ENCODE data around the gene MYL4. TPM values are rescaled to one million over a fixed set of nuclear protein-coding genes. Genes with fewer than 3 reads are reported as not detected.
A peak's percentile ranks its signal among the peaks of the same experiment; 100 is the strongest.
"Not testable (repeated sequence)": the region's sequence is repeated elsewhere in the genome, so short reads cannot be mapped to it uniquely, and the experiment has no call there.

The MYL4 gene
- total RNA-seq, 1 experiment from 2014 or later: not detected

GRCh38 chr17:47254403-47254943 is 45.3 kb downstream of the MYL4 start:
- in situ Hi-C loops (cut with HindIII; ENCODE audit: low pct_unique_long_range_greater_than_20kb, low sequenced_read_pairs): no loop called here
- DNase-seq (ENCODE audit: low read depth): peak; percentile 44

- in situ Hi-C loops (cut with HindIII; ENCODE audit: low pct_unique_long_range_greater_than_20kb, low sequenced_read_pairs): no loop called here
- peak; percentile 95 for DNase-seq (ENCODE audit: low read depth)
Observed at GRCh38 chr17:47257651-47258339, 48.6 kb downstream of the MYL4 start.

GRCh38 chr17:47262586-47262985 is 53.4 kb downstream of the MYL4 start:
- no peak for DNase-seq (ENCODE audit: low read depth)
- in situ Hi-C loops (cut with HindIII; ENCODE audit: low pct_unique_long_range_greater_than_20kb, low sequenced_read_pairs): no loop called here

DNA sequence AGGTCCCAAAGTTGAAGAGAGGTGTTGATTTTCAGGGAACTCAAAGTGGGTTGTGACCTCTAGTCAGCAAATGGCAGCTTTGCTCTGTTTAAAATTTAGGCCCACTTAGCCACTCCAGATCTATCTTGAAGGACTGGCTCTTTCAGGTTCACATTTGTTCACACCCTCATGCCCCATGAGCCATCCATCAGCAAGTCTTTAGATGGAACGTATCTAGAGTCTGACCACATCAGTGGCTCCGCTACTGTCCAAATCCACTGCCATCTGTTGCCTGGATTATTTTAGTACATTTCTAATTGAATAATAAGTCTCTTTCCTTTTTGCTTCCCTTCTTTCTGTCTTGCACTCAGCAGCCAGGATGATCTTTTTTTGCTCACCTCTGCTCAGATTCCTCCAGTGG is 55.0 kb downstream of the MYL4 start:
- in situ Hi-C loops (cut with HindIII; ENCODE audit: low pct_unique_long_range_greater_than_20kb, low sequenced_read_pairs): no loop called here
- no peak for DNase-seq (ENCODE audit: low read depth)

- DNase-seq (ENCODE audit: low read depth): peak; percentile 85
- in situ Hi-C loops (cut with HindIII; ENCODE audit: low pct_unique_long_range_greater_than_20kb, low sequenced_read_pairs): no loop called here
Observed at GRCh38 chr17:47265983-47266541, 56.9 kb downstream of the MYL4 start.

- no peak for DNase-seq (ENCODE audit: low read depth)
- in situ Hi-C loops (cut with HindIII; ENCODE audit: low pct_unique_long_range_greater_than_20kb, low sequenced_read_pairs): no loop called here
Observed at GRCh38 chr17:47266782-47267181, 57.6 kb downstream of the MYL4 start.

DNA sequence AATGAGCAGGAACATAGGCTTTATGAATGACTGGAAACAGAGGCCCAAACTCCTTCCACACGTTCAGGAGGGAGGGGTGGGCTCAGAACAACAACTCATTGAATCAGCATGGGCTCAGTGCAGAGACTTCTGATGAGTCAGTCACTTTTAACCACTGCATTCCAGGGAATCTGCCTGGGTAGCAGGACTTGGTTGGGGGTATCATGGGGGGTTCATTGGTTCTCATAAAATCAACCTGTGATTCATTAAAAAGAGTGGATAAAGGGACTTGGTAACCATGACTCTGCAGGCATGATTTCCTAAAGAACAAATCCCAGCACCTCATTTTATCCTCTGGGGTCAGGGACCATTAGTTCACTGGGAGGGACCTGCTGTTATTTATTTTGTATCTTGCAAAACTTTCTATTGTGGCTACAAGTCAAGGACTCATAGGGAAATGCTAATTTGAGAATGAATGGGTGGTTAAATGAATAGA is 58.2 kb downstream of the MYL4 start:
- in situ Hi-C loops (cut with HindIII; ENCODE audit: low pct_unique_long_range_greater_than_20kb, low sequenced_read_pairs): no loop called here
- peak; percentile 96 for DNase-seq (ENCODE audit: low read depth)

DNA sequence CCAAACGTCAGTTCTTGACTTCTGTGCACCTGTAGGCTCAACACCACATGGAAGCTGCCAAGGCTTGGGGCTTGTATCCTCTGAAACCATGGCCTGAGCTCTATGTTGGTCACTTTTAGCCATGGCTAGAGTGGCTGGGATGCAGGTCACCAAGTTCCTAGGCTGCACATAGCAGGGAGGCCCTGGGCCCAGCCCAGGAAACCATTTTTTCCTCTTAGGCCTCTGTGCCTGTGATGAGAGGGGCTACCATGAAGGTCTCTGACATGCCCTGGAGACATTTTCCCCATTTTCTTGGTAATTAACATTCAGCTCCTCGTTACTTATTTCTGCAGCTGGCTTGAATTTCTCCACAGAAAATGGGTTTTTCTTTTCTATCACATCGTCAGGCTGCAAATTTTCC is 59.8 kb downstream of the MYL4 start:
- in situ Hi-C loops (cut with HindIII; ENCODE audit: low pct_unique_long_range_greater_than_20kb, low sequenced_read_pairs); DNase-seq (ENCODE audit: low read depth): not testable (repeated sequence)

GRCh38 chr17:47269561-47270280 is 60.6 kb downstream of the MYL4 start:
- in situ Hi-C loops (cut with HindIII; ENCODE audit: low pct_unique_long_range_greater_than_20kb, low sequenced_read_pairs); DNase-seq (ENCODE audit: low read depth): not testable (repeated sequence)

DNA sequence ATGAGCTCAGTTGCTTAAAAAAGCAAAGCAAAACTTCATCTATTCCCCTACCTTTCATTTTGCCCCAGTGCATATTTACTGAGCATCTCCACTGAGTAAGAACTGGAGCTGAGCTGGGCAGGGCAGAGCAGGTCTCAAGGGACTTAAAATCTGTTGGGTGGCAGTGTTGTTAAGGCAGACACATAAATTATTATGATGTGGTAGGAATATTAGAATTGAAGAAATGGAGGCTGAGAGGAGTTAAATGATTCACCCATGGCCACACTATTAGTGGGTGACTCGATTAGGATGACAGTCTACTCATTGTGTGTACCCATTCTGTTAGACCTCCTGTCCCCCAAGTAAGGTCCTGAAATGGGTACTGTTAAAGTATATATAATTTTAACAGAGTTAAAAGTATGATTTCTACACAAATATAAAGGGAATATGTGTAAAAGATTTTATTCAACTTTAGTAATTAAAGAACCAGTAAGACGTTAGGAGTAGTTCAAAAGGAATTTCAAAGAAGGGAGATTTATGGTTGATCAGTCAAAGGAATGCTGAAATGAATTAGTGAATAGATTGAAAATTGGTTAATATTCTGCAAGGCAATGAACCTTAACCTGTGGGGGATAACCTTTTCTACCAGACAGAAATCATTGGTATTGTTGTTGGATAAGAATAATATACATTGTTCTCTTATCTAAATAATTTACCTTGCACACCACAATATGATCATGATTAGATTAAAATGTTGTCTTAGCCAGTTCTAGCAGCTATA is 62.0 kb downstream of the MYL4 start:
- in situ Hi-C loops (cut with HindIII; ENCODE audit: low pct_unique_long_range_greater_than_20kb, low sequenced_read_pairs): no loop called here
- peak; percentile 88 for DNase-seq (ENCODE audit: low read depth)

GRCh38 chr17:47272491-47272890 is 63.3 kb downstream of the MYL4 start:
- no peak for DNase-seq (ENCODE audit: low read depth)
- in situ Hi-C loops (cut with HindIII; ENCODE audit: low pct_unique_long_range_greater_than_20kb, low sequenced_read_pairs): no loop called here

DNA sequence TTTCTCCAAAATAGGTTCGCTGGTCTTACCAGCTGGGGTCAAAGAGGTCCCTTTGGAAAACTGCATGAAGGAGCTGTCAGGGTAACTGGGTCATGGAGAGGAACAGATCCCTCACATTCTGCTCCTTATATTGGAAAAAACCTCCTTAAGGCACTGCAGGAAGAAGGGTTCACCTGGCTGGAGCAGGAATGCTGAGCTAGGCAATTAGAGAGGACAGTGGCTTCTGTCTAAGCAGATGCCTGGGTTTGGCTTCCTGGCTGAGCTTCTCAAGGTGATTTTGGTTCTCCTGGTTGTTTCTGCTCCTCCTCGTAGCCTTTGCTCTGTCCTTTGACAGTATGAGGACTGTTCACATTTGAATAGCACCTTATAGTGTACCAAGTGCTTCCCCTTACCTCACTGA is 64.1 kb downstream of the MYL4 start:
- in situ Hi-C loops (cut with HindIII; ENCODE audit: low pct_unique_long_range_greater_than_20kb, low sequenced_read_pairs): no loop called here

More for the DNA sequence above, 64.1 kb downstream of the MYL4 start:
- DNase-seq (ENCODE audit: low read depth): no peak

Other genes with a start within 250 kb of the MYL4 start
- not detected in 2 replicates for gene RPRML, start 230.1 kb upstream of the MYL4 start, total RNA-seq (2014; rRNA removed; shearing (Covaris generic); ENCODE audit: low replicate concordance)
- 47.6 and 115 TPM in 2 replicates for gene CDC27, start 20.1 kb upstream of the MYL4 start, total RNA-seq (2014; rRNA removed; shearing (Covaris generic); ENCODE audit: low replicate concordance)
- 138 TPM in 2 replicates for gene ITGB3, start 44.5 kb downstream of the MYL4 start, total RNA-seq (2014; rRNA removed; shearing (Covaris generic); ENCODE audit: low replicate concordance)
- gene EFCAB13, start 114.6 kb downstream of the MYL4 start, total RNA-seq (2014; rRNA removed; shearing (Covaris generic); ENCODE audit: low replicate concordance): 2.1 and 5.9 TPM in 2 replicates

All from Caki2 (cell line).